HG03354 (cell line): Measurements from ENCODE around the gene DOCK4.

Source experiments
- ATAC-seq: cut with Tn5 transposase; IDR thresholded peaks from one replicate; pipeline ENCODE4 v1.9.1; 2021; ENCODE audit warnings: mild to moderate bottlenecking; ENCODE audit not compliant: unreplicated experiment, poor library complexity, severe bottlenecking

DOCK4 gene

DNA sequence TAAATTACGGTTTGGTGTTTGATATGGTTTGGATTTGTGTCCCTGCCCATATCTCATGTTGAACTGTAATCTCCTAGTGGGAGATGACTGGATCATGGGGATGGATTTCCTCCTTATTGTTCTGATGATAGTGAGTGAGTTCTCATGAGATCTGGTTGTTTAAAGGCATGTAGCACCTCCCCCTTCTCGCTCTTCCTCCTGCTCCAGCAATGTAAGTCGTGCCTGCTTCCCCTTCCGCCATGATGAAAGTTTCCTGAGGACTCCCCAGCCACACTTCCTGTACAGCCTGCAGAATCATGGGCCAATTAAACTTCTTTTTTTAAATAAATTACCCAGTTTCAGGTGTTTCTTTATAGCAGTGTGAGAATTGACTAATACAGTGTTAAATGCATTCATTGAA, 116.6 kb downstream of the DOCK4 start:
- ATAC-seq, result no peak

DNA sequence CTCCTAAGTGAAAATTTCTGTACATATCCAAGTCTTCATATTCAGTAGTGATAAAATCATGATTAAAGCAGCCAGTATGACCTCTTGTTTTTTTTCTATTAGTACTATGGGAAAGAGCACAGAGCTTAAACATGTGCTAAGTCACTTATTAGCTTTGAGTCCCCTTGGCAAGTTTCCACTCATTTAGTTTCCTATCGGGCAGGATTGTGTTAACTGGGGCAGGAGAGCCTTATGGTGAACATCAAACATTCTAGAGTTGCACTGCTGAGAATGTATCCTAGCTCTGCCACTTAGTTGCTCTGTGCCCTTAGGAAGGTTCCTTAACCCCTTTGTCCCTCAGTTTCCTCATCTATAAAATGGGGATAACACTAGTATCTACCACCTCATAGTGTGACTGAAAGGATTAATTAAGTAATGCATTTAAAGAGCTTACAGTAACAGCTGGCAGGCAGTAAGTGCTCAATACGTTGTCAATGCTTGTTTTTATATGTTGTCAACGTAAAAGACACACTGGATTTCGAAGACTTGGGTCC, 117.6 kb downstream of the DOCK4 start:
- ATAC-seq, result no peak

DNA sequence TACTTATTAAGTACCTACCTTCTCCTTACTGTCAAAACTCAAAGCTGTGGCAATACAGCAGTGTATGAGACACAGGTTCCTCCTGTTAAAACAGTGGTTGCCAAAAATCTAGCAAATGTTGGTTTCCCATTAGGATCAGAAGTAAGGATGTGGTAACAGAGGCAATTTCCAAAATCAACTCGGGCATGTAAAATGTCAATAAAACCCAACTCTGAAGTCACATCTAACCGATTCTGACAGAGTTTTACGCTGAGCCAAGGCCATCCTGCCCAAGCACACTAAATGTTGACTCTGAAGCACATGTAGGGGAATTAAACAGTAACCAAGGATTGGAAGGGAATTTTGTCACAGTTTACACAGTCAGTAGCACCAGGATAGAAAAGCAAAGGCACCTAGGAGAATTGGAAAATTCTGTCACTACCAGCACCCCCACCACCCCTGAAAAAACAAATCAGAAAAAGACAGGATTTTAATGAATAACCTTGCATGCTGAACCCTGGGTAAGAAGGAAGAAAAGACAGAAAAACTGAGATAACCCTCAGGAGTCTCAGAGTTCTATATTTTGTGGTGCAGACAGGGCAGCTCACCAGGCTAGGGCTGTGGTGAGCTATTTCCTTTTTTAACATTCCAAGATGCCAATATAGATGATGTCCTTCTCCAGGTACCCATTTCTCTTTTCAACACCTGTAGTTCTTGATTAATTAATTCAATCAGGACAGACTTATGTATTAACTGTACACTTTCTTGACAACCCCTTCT, 119.5 kb downstream of the DOCK4 start:
- no peak for ATAC-seq

DNA sequence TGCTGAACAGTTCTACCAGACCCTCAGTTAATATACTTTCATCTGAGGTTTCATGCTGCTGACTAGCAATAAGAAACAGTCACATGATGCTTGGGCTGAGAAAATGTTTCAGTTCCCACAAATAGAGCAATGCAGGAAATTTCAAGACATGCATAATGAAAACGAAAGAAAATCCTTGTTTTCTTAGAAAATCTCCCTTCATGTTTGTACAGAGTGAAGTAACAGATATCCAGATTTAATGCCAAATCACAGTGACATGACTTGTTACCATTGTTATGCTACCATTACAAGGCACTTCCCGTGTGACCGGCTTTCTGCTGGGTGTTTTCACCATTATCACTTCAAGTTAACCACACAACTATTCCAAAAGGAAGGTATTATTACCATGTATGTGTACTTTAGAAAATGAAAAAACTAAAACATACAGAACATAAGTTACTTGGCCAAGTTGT, 121.7 kb downstream of the DOCK4 start:
- ATAC-seq, result peak; percentile 45

DNA sequence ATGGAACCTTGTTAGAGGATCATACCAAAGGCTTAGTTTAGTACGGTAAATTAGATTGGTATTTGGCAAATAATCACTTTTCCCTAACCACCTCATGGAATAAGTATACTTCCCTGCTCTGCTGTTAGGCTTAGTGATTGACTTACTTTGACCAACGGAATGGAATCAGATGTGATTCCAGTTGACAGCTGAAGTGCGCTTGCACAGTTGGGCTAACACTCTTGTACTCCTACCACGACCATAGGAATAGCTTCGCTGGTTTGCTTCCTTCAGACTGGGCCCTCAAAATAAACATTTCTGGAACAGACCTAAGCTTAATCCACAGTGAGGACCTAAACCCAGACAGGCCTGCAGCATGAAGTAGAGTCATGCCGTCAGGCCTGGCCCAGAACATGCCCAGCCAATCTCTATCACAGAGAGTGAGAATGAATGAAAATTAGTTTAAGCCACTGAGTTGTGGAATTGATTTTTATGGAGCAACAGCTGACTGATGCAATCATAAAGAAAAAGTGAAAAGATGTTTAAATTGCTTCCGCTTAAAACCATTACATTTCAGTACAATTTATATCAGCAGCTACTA, 122.3 kb downstream of the DOCK4 start:
- no peak for ATAC-seq

DNA sequence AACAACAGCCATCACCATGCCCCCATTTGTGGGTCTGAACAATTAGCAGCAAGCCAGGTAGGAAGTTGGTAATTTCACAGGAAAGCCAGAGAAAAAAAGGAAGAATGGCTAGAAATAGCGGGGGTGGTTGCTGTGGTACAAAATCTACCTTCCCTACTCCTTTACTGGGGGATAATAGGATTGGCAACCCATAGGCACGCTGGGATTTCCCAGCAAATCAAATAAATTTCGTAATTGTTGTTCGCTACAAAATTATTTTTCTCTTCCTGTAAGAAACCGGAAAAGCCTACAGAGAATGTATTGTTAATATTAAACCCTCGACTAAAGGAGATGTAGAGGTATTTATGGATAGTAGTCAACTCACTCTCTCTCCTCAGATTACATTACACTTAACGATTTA, 123.9 kb downstream of the DOCK4 start:
- no peak for ATAC-seq

DNA sequence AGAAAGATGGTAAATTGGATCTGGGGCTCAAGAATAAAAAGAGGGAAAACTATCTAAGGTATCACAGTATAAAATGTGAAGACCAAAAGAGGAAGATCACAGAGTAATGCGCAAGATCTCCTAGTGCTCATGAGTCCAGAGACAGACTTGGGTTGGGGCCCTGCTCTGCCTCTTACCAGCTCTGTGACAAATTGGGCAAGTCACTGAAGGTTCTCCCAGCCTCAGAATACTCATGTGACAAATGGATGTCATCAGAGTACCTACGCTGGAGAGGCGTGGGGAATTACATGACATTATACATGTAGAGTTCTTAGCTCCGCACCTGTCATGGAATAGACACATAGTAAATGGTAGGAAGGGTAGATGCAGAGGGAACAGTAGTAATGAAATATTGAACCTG, 124.4 kb downstream of the DOCK4 start:
- no peak for ATAC-seq

DNA sequence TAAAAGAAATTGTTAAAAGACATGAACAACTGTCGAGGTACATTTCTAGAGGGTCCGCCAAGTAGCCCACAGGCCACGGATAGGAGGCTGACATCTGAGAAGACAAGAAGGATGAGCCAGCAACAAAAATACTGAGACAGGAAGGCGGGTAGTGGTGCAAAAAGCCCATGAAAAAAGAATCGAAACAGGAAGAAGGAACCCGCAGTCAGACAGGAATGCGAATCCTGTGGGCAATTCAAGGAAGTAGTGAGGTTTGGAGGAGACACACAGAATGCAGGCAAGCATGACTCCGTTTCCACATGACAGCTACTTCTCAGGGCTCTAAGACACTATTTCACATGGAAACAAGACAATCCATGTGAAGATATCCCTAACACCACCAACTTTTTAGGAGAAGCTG, 125.2 kb downstream of the DOCK4 start:
- ATAC-seq, result peak; percentile 42

DNA sequence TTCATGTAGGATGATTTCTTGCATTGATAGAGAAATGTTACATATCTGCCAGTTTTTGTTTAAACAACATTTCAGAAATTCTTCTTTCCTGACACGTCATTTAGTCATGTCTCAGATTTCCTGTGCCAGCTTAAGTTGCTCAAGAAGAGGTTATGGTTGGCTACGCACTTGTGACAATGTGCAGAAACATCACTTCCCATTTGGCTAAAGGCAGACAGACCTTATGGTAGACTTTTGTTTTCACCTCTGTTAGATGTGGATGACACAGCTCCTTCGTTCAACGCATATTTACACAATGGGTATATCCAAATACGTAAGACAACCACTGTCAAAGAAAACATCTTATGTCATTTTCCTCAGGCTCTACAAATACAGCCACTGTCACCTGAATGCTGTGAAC, 125.8 kb downstream of the DOCK4 start:
- peak; percentile 91 for ATAC-seq

DNA sequence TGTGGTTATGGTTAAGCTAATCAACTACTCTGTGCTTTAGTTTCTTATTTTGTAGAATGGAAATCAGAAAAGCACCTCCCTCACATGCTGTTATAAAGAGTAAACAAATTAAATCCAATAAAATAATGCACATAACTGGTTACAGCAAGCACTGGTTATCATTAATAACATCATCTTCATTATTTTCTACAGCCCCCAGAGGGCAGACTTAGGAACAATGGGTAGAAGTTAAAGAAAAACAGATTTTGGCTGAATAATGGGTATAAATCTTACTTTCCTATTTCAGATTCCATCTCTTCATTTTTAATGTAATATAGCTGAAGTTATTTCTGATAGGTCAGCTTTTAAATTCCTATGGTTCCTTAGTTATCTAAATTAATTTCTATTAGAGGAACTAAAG, 126.5 kb downstream of the DOCK4 start:
- no peak for ATAC-seq

DNA sequence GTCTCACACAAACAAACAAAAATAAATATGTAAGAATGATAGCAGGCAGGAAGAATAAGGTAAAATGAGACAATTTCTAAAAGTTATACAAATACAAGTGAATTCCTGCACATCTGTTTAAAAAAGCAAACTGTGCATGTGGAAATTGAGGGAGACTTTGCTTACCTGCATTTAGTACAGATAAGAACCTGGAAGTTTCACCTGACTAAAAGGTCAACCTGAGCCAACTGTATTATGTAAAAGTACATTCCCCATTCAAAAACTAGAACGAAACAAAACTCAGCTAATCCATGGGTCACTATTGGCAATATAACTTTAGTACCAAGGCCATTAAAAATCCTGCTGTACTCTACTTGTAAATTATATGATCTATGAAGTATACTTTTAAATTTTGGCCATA, 127.1 kb downstream of the DOCK4 start:
- no peak for ATAC-seq

DNA sequence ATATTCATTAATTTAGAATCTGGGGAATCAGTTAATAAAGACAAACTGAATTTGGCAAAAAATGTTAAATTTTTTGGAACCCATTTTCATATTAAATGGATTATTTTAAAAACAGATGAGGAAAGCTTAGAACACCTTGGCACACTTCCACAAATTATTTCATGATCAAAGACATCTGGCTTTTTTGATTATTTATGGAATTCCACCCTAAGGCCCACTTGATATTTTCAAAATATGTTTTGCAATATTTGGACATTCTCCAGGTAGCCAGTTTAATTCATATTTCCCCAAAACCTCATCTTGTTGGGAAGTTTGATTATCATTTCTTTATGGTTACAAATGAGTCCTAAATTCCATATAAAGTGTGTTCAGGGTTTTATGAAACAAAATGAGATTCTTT, 129.9 kb downstream of the DOCK4 start:
- ATAC-seq, result no peak

DNA sequence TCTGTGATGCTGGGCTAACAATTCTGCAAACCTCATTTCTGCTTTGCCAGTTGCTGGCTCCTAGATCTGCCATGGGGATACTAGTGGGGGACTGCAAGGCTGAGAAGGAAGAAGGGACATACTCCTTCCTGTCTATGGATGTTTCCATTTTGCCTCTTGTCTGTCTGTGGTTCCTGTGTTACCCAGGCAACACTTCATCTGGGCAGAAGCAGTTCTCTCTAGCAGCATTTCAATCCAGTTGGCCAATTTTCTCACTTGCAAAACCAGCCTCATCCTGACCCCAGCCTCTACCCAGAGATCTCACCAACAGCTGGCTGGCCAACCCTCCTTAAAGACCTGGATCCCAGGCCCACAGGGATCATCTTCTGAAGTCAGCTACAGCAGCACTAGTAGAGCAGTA, 131.7 kb downstream of the DOCK4 start:
- no peak for ATAC-seq

DNA sequence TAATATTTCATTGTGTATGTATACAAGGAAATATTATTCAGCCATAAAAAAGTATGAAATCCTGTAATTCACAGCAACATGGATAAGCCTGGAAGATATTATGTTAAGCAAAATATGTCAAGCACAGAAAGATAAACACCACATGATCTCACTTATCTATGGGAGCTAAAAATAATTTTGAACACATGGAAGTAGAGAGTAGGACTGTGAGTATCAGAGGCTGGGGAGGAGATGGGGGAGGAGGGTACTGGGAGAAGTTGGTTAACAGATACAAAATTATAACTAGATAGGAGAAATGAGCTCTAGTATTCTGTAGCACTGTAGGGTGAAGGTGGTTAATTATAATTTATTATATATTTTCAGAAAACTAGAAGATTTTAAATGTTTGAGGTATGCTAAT, 132.7 kb downstream of the DOCK4 start:
- ATAC-seq, result no peak

DNA sequence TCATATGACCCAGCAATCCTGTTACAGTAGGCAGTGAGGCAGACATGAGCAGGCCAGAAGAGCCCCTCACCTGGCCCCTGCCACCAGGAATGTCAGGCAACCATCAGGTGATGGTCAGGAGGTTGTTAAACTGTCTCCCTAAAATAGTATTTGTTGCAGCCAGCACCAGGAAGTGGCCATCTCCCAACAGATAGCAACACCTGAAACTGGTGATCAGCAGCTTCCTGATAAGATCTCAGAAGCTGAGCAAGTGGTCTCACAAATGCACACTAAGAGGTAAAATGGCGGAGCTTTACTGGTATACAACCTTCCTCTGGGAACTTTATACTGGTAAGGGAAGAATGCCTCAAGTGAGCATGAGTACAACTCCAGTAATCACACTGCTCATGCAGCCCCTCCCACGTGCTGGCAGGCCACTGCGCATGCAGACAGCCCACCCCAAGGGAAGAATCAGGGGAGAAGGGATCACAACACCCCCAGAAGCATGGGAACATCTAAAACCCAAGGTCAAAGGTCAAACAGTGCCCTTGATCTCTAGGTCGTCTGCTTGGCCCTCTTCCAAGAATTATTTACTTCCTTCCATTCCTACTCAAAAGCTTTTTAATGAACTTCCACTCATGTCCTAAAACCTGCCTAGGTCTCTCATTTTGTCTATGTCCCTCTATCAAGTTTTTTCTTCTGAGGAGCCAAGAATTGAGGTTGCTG, 133.5 kb downstream of the DOCK4 start:
- no peak for ATAC-seq

DNA sequence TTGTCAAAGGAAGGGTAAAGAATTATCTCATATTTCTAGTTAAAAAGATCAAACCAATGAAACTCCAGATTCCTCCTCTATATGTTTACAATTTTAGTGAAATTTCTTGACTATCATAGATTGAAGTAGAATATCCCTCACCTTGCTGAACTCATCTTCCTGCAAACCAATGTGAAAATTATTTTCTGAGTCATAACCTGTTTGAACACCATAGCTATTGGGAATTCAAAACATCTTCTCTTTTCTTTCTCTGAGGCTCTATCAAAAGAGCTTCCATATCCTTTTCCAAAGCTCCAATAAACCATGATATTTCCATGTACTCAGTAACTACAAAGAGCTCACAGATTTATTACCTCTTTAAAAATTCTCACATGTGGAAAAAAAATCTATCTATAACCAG, 134.3 kb downstream of the DOCK4 start:
- ATAC-seq, result no peak

DNA sequence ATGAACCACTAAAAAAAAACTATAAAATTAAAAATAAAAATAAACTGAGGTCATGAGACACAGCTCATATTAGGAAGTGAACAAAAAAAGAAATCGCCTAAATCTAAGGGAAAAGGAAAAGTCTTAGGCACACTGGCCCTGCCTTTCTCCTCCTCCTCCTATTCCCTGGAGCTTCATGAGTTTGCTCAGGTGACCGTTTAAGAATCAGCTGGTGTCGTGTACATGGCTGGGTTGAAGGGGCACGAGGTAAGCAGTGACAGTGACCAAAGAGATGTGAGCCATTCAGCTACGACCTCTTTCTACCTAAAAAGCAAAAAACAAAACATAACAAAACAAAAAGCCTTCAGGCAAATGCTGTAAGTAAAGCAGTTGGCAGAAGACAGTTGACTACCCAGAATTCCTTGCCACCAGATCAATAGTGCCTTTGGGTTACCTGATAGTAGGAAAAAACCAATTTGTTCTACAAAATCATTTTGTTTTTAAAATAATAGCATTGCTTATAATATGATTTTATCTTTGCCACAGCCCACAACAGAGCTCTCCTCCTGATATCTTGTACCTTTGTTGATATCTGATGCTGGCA, 135.4 kb downstream of the DOCK4 start:
- ATAC-seq, result no peak

DNA sequence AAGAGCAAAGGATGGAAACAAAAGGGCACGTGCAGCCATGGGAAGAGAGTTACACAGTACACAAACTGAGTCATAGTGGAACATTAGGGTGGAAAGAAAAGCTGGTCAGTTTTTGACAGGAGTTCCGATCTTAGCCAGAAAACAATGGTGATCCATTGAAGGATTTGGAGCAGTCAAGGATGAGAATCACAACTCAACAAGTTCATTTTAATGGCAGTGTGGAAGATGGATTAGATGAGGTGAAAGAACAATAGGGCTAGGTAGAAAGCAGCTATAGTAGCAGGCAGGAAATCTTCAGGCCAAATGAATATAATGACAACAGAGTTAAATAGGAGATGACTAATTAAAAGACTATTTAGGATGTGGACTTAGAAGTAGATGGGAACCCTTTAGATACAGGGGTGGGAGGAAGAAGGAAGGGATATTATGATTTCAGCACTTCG, 136.3 kb downstream of the DOCK4 start:
- ATAC-seq, result no peak

DNA sequence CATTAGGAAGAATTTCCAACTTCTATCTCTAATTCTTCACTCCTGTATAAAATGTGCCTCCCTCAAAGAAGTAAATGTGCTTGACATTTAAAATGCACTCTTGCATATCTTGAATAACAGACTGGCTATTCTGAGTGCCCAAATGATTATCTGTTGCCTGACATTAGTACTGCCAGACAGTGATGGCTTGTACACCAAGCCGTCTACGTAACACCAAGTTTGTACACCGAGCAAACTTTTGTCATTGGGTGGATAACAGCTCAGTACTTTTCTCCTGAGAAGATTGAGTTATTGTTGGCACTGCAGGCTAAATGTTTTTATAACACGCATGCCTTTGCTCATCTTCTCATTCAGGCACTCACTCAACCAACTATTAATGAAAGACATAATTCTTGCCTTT, 137.2 kb downstream of the DOCK4 start:
- ATAC-seq, result no peak
